Osteoblast (primary cell): ENCODE results near the gene DLGAP1. TPM values are rescaled to one million over a fixed set of nuclear protein-coding genes. Genes with fewer than 3 reads are reported as not detected.

ENCODE experiments used
- DNase-seq: peaks from one replicate; pipeline ENCODE4 v3.0.0; 2011; ENCODE audit warnings: low spot score, mixed read lengths; ENCODE audit not compliant: insufficient read length; ENCODE audit errors: missing footprints
- H2AFZ ChIP-seq: 2 replicates; pipeline ENCODE4 v1.6.0; 2011; ENCODE audit warnings: mild to moderate bottlenecking, low read length
- H3K27ac ChIP-seq: 2 replicates; pipeline ENCODE4 v1.5.1; 2011; ENCODE audit warnings: mild to moderate bottlenecking, low read depth, low read length, moderate library complexity
- H3K27me3 ChIP-seq: 2 replicates; pipeline ENCODE4 v1.6.0; 2012; ENCODE audit warnings: mild to moderate bottlenecking, control low read depth, inconsistent platforms, low read length, moderate library complexity; ENCODE audit not compliant: insufficient read depth
- H3K36me3 ChIP-seq: 2 replicates; pipeline ENCODE4 v1.5.1; 2011; ENCODE audit warnings: mild to moderate bottlenecking, low read length, control low read depth, moderate library complexity; ENCODE audit not compliant: insufficient read depth
- H3K4me1 ChIP-seq: 2 replicates; pipeline ENCODE4 v1.5.1; 2011; ENCODE audit warnings: mild to moderate bottlenecking, low read length, control low read depth, moderate library complexity; ENCODE audit not compliant: insufficient read depth
- H3K4me2 ChIP-seq: 2 replicates; pipeline ENCODE4 v1.6.0; 2011; ENCODE audit warnings: mild to moderate bottlenecking, low read length; ENCODE audit not compliant: insufficient read depth
- H3K4me3 ChIP-seq: fragments of 200-600 bp; sonication (generic); 3 replicates; pipeline ENCODE4 v1.5.1; 2012; ENCODE audit warnings: mild to moderate bottlenecking, low read length, inconsistent platforms; ENCODE audit not compliant: insufficient read depth
- H3K79me2 ChIP-seq: 2 replicates; pipeline ENCODE4 v1.6.0; 2012; ENCODE audit warnings: mild to moderate bottlenecking, low read length, control low read depth, inconsistent platforms; ENCODE audit not compliant: insufficient read depth
- H3K9me3 ChIP-seq: 2 replicates; pipeline ENCODE4 v1.5.1; 2011; ENCODE audit warnings: low read depth, low read length, control low read depth
- H4K20me1 ChIP-seq: 2 replicates; pipeline ENCODE4 v1.6.0; 2012; ENCODE audit warnings: mild to moderate bottlenecking, low read length, control low read depth; ENCODE audit not compliant: insufficient read depth
- total RNA-seq: library from RNA; depleted of rRNA; stranded (reverse); fragments of >200 nt; gene quantifications from 2 replicates; pipeline ENCODE4 v1.2.3, GENCODE V29; 2012
- TF ChIP-seq, protein P1 (sequence below): IDR thresholded peaks from 2 replicates; pipeline ENCODE4 v1.5.1; 2011; ENCODE audit warnings: mild to moderate bottlenecking, low read depth, low read length, moderate library complexity; ENCODE audit errors: extremely low read depth

The DLGAP1 gene
- total RNA-seq, 1 donor: not detected

DNA sequence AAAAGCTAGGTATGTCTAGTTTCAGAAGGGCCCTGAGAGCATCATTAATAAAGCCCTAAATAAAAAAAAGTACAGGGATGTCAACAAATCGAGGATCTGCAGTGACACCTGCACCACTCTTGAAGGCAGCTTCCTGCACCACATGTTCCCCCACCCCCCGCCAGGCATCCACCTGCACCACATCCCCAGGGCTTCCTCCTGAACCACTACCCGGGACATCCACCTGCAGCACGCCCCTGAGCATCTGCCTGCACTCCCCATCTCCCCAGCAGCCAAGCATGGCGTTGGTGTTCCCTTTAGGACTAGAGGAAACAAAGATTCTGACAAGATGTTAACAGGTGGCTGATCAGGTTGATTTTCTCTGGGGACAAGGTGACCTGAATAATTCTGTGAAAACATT lies 55.2 kb downstream of the DLGAP1 start:
- Histone ChIP-seq H3K4me2 (no peak overlapping the region), H3K9me3 (peaks cover 2% of the 10 kb centered on the region), H3K79me2 (no peaks in the 10 kb centered on the region), H3K4me1 (no peaks in the 10 kb centered on the region), H3K36me3 (no peaks in the 10 kb centered on the region), H3K27me3 (no peaks in the 10 kb centered on the region), H4K20me1 (no peaks in the 10 kb centered on the region), H2AFZ (no peak overlapping the region), H3K4me3 (no peak overlapping the region), H3K27ac (no peak overlapping the region)
- TF ChIP-seq, protein P1, sequence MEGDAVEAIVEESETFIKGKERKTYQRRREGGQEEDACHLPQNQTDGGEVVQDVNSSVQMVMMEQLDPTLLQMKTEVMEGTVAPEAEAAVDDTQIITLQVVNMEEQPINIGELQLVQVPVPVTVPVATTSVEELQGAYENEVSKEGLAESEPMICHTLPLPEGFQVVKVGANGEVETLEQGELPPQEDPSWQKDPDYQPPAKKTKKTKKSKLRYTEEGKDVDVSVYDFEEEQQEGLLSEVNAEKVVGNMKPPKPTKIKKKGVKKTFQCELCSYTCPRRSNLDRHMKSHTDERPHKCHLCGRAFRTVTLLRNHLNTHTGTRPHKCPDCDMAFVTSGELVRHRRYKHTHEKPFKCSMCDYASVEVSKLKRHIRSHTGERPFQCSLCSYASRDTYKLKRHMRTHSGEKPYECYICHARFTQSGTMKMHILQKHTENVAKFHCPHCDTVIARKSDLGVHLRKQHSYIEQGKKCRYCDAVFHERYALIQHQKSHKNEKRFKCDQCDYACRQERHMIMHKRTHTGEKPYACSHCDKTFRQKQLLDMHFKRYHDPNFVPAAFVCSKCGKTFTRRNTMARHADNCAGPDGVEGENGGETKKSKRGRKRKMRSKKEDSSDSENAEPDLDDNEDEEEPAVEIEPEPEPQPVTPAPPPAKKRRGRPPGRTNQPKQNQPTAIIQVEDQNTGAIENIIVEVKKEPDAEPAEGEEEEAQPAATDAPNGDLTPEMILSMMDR: no peak
- no peak for DNase-seq

DNA sequence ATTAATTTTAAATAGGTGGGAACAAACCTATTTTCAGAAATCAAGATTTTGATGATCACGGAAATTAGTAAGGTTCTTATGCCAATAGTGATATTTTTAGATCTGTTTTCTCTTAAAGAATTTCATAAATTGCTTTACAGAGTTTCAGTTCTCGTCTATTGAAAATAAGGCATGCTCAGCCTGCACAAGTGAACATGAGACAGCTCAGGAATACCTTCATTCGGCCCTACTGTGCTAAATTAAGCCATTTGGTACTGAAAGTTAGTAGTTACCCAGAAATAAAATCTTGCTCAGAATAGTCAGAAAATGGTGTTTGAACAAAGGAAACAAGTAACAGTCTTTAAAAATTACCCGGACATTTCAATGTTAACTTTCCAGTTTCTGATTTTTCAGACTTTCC lies 60.4 kb downstream of the DLGAP1 start:
- TF ChIP-seq, protein P1: no peak
- no peak for DNase-seq
- Histone ChIP-seq H4K20me1 (no peaks in the 10 kb centered on the region), H3K27ac (no peak overlapping the region), H3K36me3 (no peaks in the 10 kb centered on the region), H3K4me1 (no peaks in the 10 kb centered on the region), H3K4me3 (no peak overlapping the region), H3K4me2 (no peak overlapping the region), H2AFZ (no peak overlapping the region), H3K79me2 (no peaks in the 10 kb centered on the region), H3K27me3 (no peaks in the 10 kb centered on the region), H3K9me3 (peaks cover 2% of the 10 kb centered on the region)

DNA sequence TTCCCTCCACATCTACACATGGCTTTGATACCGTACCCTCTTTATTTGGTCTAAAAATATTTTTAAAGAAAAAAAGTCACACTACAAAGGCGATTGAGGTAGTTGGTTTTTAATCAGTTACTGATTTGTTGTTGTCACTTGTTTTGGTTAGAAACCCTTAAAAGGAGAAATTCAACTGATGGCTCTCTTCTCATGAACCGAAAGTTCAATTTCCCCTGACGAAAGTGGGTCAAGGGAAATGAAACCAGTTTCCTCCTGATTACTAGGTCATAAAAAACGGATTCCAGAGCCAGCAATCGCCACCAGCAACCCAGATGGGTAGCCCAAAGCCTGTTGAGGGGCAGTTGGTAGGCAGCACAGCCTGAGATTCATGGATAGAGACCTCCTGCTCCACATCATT lies 63.2 kb downstream of the DLGAP1 start:
- no peak for DNase-seq
- H3K27me3 ChIP-seq: no peaks in the 10 kb centered on the region
- no peaks in the 10 kb centered on the region for H3K36me3 ChIP-seq
- no peaks in the 10 kb centered on the region for H3K4me1 ChIP-seq
- no peak overlapping the region for H3K4me2 ChIP-seq
- no peaks in the 10 kb centered on the region for H4K20me1 ChIP-seq
- H3K79me2 ChIP-seq: no peaks in the 10 kb centered on the region
- no peak overlapping the region for H2AFZ ChIP-seq
- H3K9me3 ChIP-seq: peaks cover 2% of the 10 kb centered on the region
- TF ChIP-seq, protein P1: no peak
- H3K4me3 ChIP-seq: no peak overlapping the region
- no peak overlapping the region for H3K27ac ChIP-seq

DNA sequence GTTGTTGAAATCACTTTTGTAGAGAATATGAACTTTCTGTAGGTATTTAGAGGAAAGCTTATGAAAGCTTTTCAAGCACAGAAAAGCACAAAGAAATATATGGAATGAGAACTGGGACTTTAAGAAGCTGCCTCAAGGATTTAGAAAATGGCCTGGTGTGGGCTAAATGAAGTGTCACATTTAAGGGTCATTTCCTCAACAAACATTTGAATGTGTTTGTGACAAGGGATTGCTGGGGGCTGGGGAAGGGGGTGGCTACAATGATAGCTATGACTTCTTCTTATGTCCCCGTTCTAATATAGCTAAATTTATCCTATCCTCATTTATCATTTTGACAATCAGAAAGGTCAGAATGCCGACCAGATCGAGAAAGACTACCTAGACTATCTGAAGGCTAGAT lies 69.2 kb downstream of the DLGAP1 start:
- Histone ChIP-seq H3K9me3 (peaks cover 2% of the 10 kb centered on the region), H3K4me2 (no peak overlapping the region), H3K27me3 (no peaks in the 10 kb centered on the region), H2AFZ (no peak overlapping the region), H3K36me3 (no peaks in the 10 kb centered on the region), H3K27ac (no peak overlapping the region), H3K79me2 (no peaks in the 10 kb centered on the region), H4K20me1 (no peaks in the 10 kb centered on the region), H3K4me3 (no peak overlapping the region), H3K4me1 (no peaks in the 10 kb centered on the region)
- TF ChIP-seq, protein P1: no peak
- DNase-seq: no peak
